GM23248 (cell line): ENCODE results near the gene CX3CL1.
"Not testable (repeated sequence)": the region's sequence is repeated elsewhere in the genome, so short reads cannot be mapped to it uniquely, and the experiment has no call there.

Source experiments
- EZH2 ChIP-seq: fragments of 200-600 bp; sonication (generic); IDR thresholded peaks from 2 replicates; pipeline ENCODE4 v1.6.1; 2018; ENCODE audit warnings: antibody characterized with exemption, mild to moderate bottlenecking; ENCODE audit not compliant: insufficient read depth, poor library complexity, severe bottlenecking
- EZH2phosphoT487 ChIP-seq: fragments of 200-600 bp; sonication (generic); IDR thresholded peaks from 2 replicates; pipeline ENCODE4 v1.6.1; 2018; ENCODE audit warnings: antibody characterized with exemption, moderate library complexity, mild to moderate bottlenecking, low read depth; ENCODE audit not compliant: insufficient read depth

- TF ChIP-seq EZH2, EZH2phosphoT487: not testable (repeated sequence)
Observed at GRCh38 chr16:57374925-57375465, 2.7 kb downstream of the CX3CL1 start.
